CD4-positive, alpha-beta T cell (primary cell): ENCODE results near the gene PDE7B. TPM values are rescaled to one million over a fixed set of nuclear protein-coding genes. Genes with fewer than 3 reads are reported as not detected.

Experiments
- ATAC-seq: fragments of 200-7000 bp; cut with Tn5 transposase; one replicate; pipeline ENCODE4 v1.10.0; 2022; ENCODE audit warnings: mild to moderate bottlenecking; ENCODE audit not compliant: poor library complexity
- CTCF ChIA-PET: fragments of 350-600 bp; sonication (Branson Sonifier 250); formaldehyde crosslinking; loops from one replicate; lab custom pipeline; 2021; ENCODE audit warnings: antibody characterized with exemption, inconsistent platforms; lab: Charles Lee
- POLR2A ChIA-PET: fragments of 350-600 bp; sonication (Branson Sonifier 250); formaldehyde crosslinking; loops from one replicate; lab custom pipeline; 2021; ENCODE audit warnings: antibody characterized with exemption, inconsistent platforms; lab: Charles Lee
- DNase-seq, 14 experiments: peaks; one replicate each; pipeline ENCODE4 v3.0.0-alpha.2; 2013 to 2020; ENCODE audit warnings: mixed read lengths in 2 of 14
- H3K27ac ChIP-seq, 2 donors: one replicate each; pipeline versions ENCODE4 v1.5.1 to v1.7.0; 2013; ENCODE audit warnings: low read length in 2 of 2, low read depth in 1 of 2, mild to moderate bottlenecking in 1 of 2
- H3K27me3 ChIP-seq, 2 experiments: 1 replicate in 1 of 2; 2 replicates in 1 of 2; pipeline versions ENCODE4 v1.6.1 to v1.7.0; 2013; ENCODE audit warnings: low read length in 2 of 2, control low read depth in 1 of 2, mild to moderate bottlenecking in 1 of 2, moderate library complexity in 1 of 2; ENCODE audit not compliant: insufficient read depth in 2 of 2, control insufficient read depth in 1 of 2
- H3K36me3 ChIP-seq: one replicate; pipeline ENCODE4 v1.6.1; 2013; ENCODE audit warnings: low read length, control low read depth; ENCODE audit not compliant: insufficient read depth
- H3K4me1 ChIP-seq: one replicate; pipeline ENCODE4 v1.6.1; 2013; ENCODE audit warnings: low read length, control low read depth; ENCODE audit not compliant: insufficient read depth
- H3K4me3 ChIP-seq: one replicate; pipeline ENCODE4 v1.5.1; 2013; ENCODE audit warnings: mild to moderate bottlenecking, low read length, moderate library complexity
- H3K9me3 ChIP-seq, 2 experiments: 1 replicate in 1 of 2; 2 replicates in 1 of 2; pipeline versions ENCODE4 v1.6.1 to v1.7.0; 2013; ENCODE audit warnings: low read length in 2 of 2, mild to moderate bottlenecking in 2 of 2, control low read depth in 1 of 2, moderate library complexity in 1 of 2; ENCODE audit not compliant: control insufficient read depth in 1 of 2, insufficient read depth in 1 of 2
- H3K27ac Mint-ChIP-seq: one replicate; pipeline ENCODE4 v1.8.0; 2020; ENCODE audit warnings: mixed read lengths
- H3K27me3 Mint-ChIP-seq: one replicate; pipeline ENCODE4 v1.8.0; 2021; ENCODE audit warnings: mixed read lengths
- H3K36me3 Mint-ChIP-seq: one replicate; pipeline ENCODE4 v1.8.0; 2021; ENCODE audit warnings: low read depth, mixed read lengths
- H3K4me1 Mint-ChIP-seq: one replicate; pipeline ENCODE4 v1.8.0; 2021; ENCODE audit warnings: low read depth, mixed read lengths
- H3K4me3 Mint-ChIP-seq: one replicate; pipeline ENCODE4 v1.8.0; 2020; ENCODE audit warnings: mild to moderate bottlenecking, mixed read lengths
- H3K9me3 Mint-ChIP-seq: one replicate; pipeline ENCODE4 v1.8.0; 2020; ENCODE audit warnings: mixed read lengths
- CTCF ChIP-seq: fragments of 200-600 bp; IDR thresholded peaks from one replicate; pipeline ENCODE4 v1.8.0; 2022; ENCODE audit warnings: antibody characterized with exemption, mild to moderate bottlenecking
- intact Hi-C, 2 experiments: fragments of 100-400 bp; cut with DNase I in 1 of 2; cut with micrococcal nuclease in 1 of 2; formaldehyde crosslinking; loops; one replicate each; pipeline versions ENCODE4 v1.15.1 to v1.9.0; 2023 to 2025; cut with DNase I, micrococcal nuclease
- total RNA-seq, 174 experiments: library from RNA in 2 of 174; stranded (reverse) in 2 of 174; gene quantifications; one replicate each; pipeline ENCODE4 v1.2.3 and lab custom pipeline; 2021 to 2026

PDE7B gene
- total RNA-seq, 2 experiments from 2014 or later, result 0.25 to 0.34 TPM

GRCh38 chr6:136181861-136182260 lies 330.4 kb downstream of the PDE7B start:
- intact Hi-C loops, result no loop called here
- ChIA-PET CTCF (no interaction called here), POLR2A (no interaction called here)
- Histone ChIP-seq H3K9me3 (no peaks in the 10 kb centered on the region), H3K4me1 (no peaks in the 10 kb centered on the region), H3K27ac (no peak overlapping the region), H3K27me3 (no peaks in the 10 kb centered on the region), H3K4me3 (no peak overlapping the region), H3K36me3 (no peaks in the 10 kb centered on the region)
- Mint-ChIP-seq H3K9me3 (no peaks in the 10 kb centered on the region), H3K36me3 (no peaks in the 10 kb centered on the region), H3K4me1 (no peaks in the 10 kb centered on the region), H3K27ac (no peak overlapping the region), H3K27me3 (no peaks in the 10 kb centered on the region), H3K4me3 (no peak overlapping the region)
- ATAC-seq (no peak), DNase-seq (no peak)
- TF ChIP-seq CTCF, result no peak

- Mint-ChIP-seq H3K4me3 (no peak overlapping the region), H3K9me3 (no peaks in the 10 kb centered on the region), H3K27ac (no peak overlapping the region), H3K27me3 (no peaks in the 10 kb centered on the region), H3K36me3 (no peaks in the 10 kb centered on the region), H3K4me1 (no peaks in the 10 kb centered on the region)
- no peak for DNase-seq
- H3K4me1 ChIP-seq, result no peaks in the 10 kb centered on the region
- no peak overlapping the region for H3K27ac ChIP-seq
- no peaks in the 10 kb centered on the region for H3K36me3 ChIP-seq
- POLR2A ChIA-PET, result no interaction called here
- ATAC-seq, result no peak
- intact Hi-C loops, result no loop called here
- TF ChIP-seq CTCF, result no peak
- H3K4me3 ChIP-seq, result no peak overlapping the region
- no peaks in the 10 kb centered on the region for H3K27me3 ChIP-seq
- no peaks in the 10 kb centered on the region for H3K9me3 ChIP-seq
- CTCF ChIA-PET, result no interaction called here
These were observed 333.2 kb downstream of the PDE7B start for GRCh38 chr6:136184738-136185137.

GRCh38 chr6:136186363-136186762 lies 334.9 kb downstream of the PDE7B start:
- Histone ChIP-seq H3K36me3 (no peaks in the 10 kb centered on the region), H3K4me1 (no peaks in the 10 kb centered on the region), H3K9me3 (peaks cover 0 to 1% of the 10 kb centered on the region in 2 experiments), H3K27ac (no peak overlapping the region), H3K4me3 (no peak overlapping the region), H3K27me3 (no peaks in the 10 kb centered on the region)
- ATAC-seq (no peak), DNase-seq (no peak)
- Mint-ChIP-seq H3K9me3 (no peaks in the 10 kb centered on the region), H3K36me3 (no peaks in the 10 kb centered on the region), H3K4me1 (no peaks in the 10 kb centered on the region), H3K27me3 (no peaks in the 10 kb centered on the region), H3K4me3 (no peak overlapping the region), H3K27ac (no peak overlapping the region)
- ChIA-PET CTCF (no interaction called here), POLR2A (no interaction called here)
- TF ChIP-seq CTCF, result no peak
- intact Hi-C loops, result no loop called here
